Activated CD4-positive, alpha-beta T cell treated with anti-CD3 and anti-CD28 coated beads, Interleukin-2, amount 50 U/mL, for 1 hour (primary cell): ENCODE data around the gene FCAR.
"Not testable (repeated sequence)": the region's sequence is repeated elsewhere in the genome, so short reads cannot be mapped to it uniquely, and the experiment has no call there.

Source experiments
- DNase-seq: peaks from one replicate; pipeline ENCODE4 v3.0.0-alpha.2; 2020

Gene FCAR

DNA sequence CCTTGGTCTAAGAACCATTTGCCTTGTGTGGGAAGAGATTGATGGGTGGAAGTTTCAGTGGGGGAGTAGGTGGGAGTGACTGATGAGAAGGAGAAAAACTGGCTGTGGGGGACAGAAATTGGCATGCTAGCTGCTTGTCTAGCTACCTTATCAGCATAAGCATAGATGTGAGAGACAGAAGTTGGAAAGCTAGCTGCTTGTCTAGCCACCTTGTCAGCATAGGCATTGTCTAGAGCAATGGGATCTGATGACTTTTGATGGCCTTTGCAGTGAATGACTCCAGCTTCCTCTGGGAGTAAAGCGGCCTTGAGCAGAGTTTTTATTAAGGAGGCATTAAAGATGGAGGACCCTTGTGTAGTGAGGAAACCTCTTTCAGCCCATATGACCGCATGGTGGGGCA, 22.0 kb downstream of the FCAR start:
- DNase-seq: no peak

DNA sequence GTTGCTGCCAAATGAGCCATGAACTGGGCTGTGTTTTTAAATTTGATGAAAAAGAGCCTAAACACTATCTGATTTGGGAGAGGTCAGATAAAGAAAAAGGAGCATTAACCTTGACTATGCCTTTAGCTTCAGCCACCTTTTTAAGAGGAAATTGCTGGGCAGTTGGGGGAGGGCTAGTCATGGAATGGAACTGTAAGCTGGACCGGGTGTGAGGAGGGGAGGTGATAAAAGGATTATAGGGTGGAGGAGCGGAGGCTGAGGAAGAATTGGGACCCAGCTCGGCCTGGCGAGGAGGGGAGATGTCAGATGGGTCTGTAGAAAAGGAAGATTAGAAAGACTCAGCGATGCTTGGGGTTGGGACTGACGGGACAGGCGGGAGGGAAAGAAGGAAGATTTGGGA, 24.6 kb downstream of the FCAR start:
- DNase-seq: not testable (repeated sequence)

GRCh38 chr19:54899646-54900045, 25.6 kb downstream of the FCAR start:
- not testable (repeated sequence) for DNase-seq

- not testable (repeated sequence) for DNase-seq
Observed at GRCh38 chr19:54901153-54901552, 27.1 kb downstream of the FCAR start.

DNA sequence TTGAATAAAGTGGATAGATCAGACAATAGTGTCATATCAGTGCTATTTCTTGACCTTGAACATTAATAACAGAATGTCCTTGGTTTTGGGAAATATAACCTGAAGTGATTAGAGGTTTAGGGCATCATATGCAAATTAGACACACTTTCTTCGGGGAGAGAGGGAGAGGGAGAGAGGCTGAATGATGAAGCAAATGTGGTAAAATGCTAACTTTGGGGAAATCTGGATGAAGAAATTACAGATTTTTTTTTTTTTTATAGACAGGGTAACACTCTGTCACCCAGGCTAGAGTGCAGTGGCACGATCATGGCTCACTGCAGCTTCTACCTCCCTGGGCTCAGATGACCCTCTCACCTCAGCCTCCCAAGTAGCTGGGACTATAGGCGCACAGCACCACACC, 28.0 kb downstream of the FCAR start:
- DNase-seq: no peak

DNA sequence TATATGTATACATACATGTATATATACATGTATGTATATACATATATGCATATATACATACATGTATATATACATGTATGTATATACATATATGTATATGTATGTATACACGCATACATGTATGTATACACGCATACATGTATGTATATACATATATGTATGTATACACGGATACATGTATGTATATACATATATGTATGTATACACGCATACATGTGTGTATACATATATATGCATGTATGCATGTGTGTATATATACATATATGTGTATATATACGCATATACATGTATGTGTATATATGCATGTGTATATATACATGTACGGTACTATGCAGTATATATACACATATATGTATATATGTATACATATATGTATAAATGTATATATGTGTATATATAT, 29.3 kb downstream of the FCAR start:
- no peak for DNase-seq

DNA sequence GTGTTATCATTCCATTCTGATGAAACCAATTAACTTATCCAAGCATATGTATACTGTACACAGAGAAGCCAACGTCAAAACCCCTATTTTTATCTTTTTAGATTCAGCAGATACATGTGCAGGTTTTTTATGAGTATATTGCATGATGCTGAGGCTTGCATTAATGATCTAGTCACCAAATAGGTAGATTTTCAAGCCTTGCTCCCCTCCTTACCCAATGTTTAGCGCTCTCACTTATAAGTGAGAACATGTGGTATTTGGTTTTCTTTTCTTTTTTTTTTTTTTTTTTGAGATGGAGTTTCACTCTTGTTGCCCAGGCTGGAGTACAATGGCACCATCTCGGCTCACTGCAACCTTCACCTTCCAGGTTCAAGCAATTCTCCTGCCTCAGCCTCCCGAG, 30.2 kb downstream of the FCAR start:
- DNase-seq: not testable (repeated sequence)

DNA sequence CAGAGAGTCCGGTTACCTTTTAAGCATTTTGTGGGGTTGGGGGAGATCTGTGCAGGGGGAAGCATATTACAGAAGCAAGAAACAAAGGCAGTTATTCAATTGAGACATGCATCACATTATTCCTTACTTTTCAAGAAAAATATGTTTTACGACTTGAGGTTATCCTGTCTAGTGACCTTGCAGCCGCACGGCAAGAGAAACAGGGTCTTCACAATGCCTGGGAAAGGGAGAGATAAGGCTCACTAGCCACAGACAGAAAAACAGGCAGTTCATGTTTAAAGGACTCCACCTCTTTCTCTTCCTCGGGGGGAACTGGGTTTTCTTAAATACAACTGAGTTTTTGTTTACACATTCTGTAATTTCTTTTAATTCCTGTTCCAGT, 31.4 kb downstream of the FCAR start:
- DNase-seq: no peak

GRCh38 chr19:54905803-54906511, 31.9 kb downstream of the FCAR start, which contains the start of gene NCR1:
Gene NCR1, plus strand, starts transcription at chr19:54906148. Its CDS starts 40 bp downstream, at chr19:54906188.
- DNase-seq: no peak

GRCh38 chr19:54906819-54907218, 32.8 kb downstream of the FCAR start:
- no peak for DNase-seq

- not testable (repeated sequence) for DNase-seq
Observed at GRCh38 chr19:54907899-54908298, 33.9 kb downstream of the FCAR start.

DNA sequence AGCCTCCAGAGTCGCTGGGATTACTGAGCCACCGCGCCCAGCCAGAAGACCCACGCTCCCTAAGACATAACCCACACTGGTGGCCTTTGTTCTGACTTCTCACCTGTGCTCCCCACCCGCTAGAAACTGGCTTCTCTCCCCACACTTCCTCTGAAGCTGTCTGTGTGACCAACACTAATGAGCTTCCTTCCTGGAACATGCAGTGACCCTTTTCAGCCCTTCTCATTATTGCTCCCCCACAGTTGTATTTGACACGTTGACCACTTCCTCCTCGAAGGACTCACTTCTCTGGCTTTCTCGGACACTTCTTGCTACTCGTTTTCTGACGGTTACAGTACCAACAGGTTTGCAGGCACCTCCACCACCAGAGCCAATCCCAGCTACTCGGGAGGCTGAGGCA, 42.8 kb downstream of the FCAR start:
- no peak for DNase-seq

- DNase-seq: no peak
Observed at GRCh38 chr19:54918499-54918898, 44.5 kb downstream of the FCAR start.

DNA sequence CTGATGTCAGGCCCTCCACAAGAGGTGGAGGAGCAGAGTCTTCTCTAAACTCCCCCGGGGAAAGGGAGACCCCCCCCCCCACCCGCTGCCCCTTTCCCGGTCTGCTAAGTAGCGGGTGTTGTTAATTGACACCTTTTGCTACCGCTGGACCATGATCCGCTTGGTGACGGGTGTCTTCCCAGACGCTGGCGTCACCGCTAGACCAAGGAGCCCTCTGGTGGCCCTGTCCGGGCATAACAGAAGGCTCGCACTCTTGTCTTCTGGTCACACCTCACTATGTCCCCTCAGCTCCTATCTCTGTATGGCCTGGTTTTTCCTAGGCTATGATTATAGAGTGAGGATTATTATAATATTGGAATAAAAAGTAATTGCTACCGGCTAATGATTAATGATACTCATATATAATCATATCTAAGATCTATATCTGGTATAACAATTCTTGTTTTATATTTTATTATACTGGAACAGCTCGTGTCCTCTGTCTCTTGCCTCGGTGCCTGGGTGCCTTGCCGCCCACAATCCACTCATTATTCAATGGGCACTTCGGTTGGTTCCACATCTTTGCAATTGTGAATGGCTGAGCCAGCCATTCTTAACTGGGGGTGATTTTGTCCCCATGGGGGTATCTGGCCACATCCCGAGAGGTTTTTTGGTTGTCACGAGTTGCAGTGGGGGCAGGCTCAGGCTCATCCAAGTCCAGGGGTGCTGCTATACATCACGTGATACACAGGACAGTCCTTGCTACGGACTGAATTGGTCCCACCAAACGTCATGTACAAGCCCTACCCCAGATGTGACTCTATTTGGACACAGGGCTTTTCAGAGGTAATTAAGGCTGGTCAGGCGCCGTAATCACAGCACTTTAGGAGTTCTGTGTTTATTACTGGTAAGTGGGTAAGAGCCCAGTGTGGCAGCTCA, 45.9 kb downstream of the FCAR start:
- not testable (repeated sequence) for DNase-seq

- no peak for DNase-seq
Observed at GRCh38 chr19:54921082-54921481, 47.0 kb downstream of the FCAR start.

GRCh38 chr19:54923276-54923675, 49.2 kb downstream of the FCAR start:
- no peak for DNase-seq

DNA sequence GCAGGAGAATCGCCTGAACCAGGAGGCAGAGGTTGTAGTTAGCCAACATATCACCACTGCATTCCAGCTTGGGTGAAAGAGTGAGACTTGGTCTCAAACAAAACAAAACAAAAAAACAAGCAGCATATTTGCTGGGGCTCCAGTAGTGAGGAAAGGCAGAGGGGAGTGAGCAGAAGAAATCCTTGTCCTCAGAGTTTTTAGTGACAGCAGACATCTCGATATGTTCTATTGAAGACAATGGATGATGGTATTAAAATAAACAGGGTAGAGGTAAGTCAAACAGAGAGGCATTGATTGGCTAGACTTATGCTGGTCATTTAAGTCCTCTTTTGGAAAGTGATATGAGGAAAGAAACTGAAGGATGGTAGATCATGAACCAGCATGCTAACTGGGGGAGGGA, 54.3 kb downstream of the FCAR start:
- no peak for DNase-seq

GRCh38 chr19:54937926-54938325, 63.9 kb downstream of the FCAR start:
- no peak for DNase-seq

GRCh38 chr19:54938906-54939305, 64.9 kb downstream of the FCAR start:
- no peak for DNase-seq

DNA sequence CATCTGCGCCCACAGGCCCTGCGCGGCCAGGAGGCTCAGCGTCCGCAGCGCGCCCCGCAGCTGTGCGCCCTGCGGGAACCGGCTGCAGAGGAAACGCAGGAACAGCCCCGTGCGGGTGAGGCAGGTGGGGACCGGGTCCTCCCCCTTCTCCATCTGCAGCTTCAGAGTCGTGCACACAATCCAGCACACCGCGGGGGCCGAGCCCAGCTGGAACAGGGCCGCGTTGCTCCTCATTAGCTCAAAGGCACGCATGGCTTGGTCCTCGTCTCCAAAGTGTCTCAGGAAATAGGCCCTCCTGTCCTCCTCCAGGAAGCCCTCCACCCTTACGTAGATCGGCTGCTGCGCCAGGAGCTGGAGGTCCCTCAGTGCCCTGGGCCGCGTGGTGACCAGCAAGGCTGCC, 65.5 kb downstream of the FCAR start:
- not testable (repeated sequence) for DNase-seq
